MCF 10A (cell line): Measurements from ENCODE around the gene SLC1A6. TPM values are rescaled to one million over a fixed set of nuclear protein-coding genes. Genes with fewer than 3 reads are reported as not detected.

Experiments
- Bru-seq: library from RNA; stranded (reverse); fragments of 400-500 nt; gene quantifications from one replicate; lab custom pipeline; 2021; lab: Mats Ljungman, UMichigan
- BruChase-seq, 2 experiments: library from RNA; stranded (reverse); fragments of 400-500 nt; gene quantifications; one replicate each; lab custom pipeline; 2021; lab: Mats Ljungman, UMichigan
- BruUV-seq: library from RNA; stranded (reverse); fragments of 400-500 nt; replicated peaks from 2 replicates; lab custom pipeline; 2021; lab: Mats Ljungman, UMichigan
- CTCF ChIA-PET: fragments of 300-600 bp; sonication (Branson Sonifier 250); formaldehyde crosslinking; extraction: SDS; loops from one replicate; lab custom pipeline; 2021; ENCODE audit warnings: antibody characterized with exemption, inconsistent platforms; lab: Yijun Ruan, JAX
- POLR2A ChIA-PET: fragments of 300-600, 350-650 bp; sonication (Branson Sonifier 250); formaldehyde crosslinking; extraction: SDS; loops from one replicate; lab custom pipeline; 2020; ENCODE audit warnings: antibody characterized with exemption, inconsistent platforms; lab: Yijun Ruan, JAX
- DNase-seq: peaks from one replicate; pipeline ENCODE4 v3.0.0-alpha.2; 2018; ENCODE audit not compliant: unreplicated experiment
- H3K27ac Mint-ChIP-seq: one replicate; pipeline ENCODE4 v1.8.0; 2022; ENCODE audit warnings: mild to moderate bottlenecking, low read depth, mixed read lengths; ENCODE audit not compliant: unreplicated experiment
- H3K27me3 Mint-ChIP-seq: one replicate; pipeline ENCODE4 v1.8.0; 2022; ENCODE audit warnings: mixed read lengths; ENCODE audit not compliant: insufficient read depth, unreplicated experiment
- H3K36me3 Mint-ChIP-seq: one replicate; pipeline ENCODE4 v1.8.0; 2022; ENCODE audit warnings: mild to moderate bottlenecking, moderate library complexity, mixed read lengths; ENCODE audit not compliant: insufficient read depth, unreplicated experiment
- H3K4me1 Mint-ChIP-seq: one replicate; pipeline ENCODE4 v1.8.0; 2022; ENCODE audit warnings: mixed read lengths; ENCODE audit not compliant: insufficient read depth, unreplicated experiment
- H3K4me3 Mint-ChIP-seq: one replicate; pipeline ENCODE4 v1.8.0; 2022; ENCODE audit warnings: mild to moderate bottlenecking, moderate library complexity, mixed read lengths; ENCODE audit not compliant: unreplicated experiment
- H3K9me3 Mint-ChIP-seq: one replicate; pipeline ENCODE4 v1.8.0; 2022; ENCODE audit warnings: mixed read lengths; ENCODE audit not compliant: unreplicated experiment
- CTCF ChIP-seq: fragments of 200-600 bp; IDR thresholded peaks from one replicate; pipeline ENCODE4 v1.8.0; 2022; ENCODE audit warnings: antibody characterized with exemption, mild to moderate bottlenecking; ENCODE audit not compliant: unreplicated experiment
- intact Hi-C: fragments of 100-400 bp; cut with micrococcal nuclease; formaldehyde crosslinking; loops from 2 replicates; pipeline ENCODE4 v1.14.1; 2022
- long read RNA-seq: library from polyadenylated mRNA; stranded (forward); transcript quantifications from one replicate; pipeline ENCODE4 v2.0.0, GENCODE V29; 2022
- total RNA-seq: library from RNA; stranded (reverse); gene quantifications from 2 replicates; pipeline ENCODE4 v1.2.3, GENCODE V29; 2022

Gene SLC1A6
- not detected in 2 replicates for total RNA-seq
- Bru-seq, nascent RNA, result percentile 2 among the genes with signal in this experiment
- BruChase-seq, experiment 1, labeled RNA remaining after a 6-hour chase, result percentile 26 among the genes with signal in this experiment
- BruChase-seq, experiment 2, labeled RNA remaining after a 2-hour chase, result percentile 2 among the genes with signal in this experiment
- long read RNA-seq, result 0 reads

- no peak for TF ChIP-seq CTCF
- intact Hi-C loops, result no loop called here
Observed at GRCh38 chr19:14979476-14980255, at the start of gene SLC1A6. Gene SLC1A6 (minus strand): TSS chr19:14979864. CDS start chr19:14972910, 6,954 bp downstream.

GRCh38 chr19:15028490-15028889 lies 48.8 kb upstream of the SLC1A6 start:
- Mint-ChIP-seq H3K36me3 (no peaks in the 10 kb centered on the region), H3K4me1 (no peaks in the 10 kb centered on the region), H3K4me3 (no peak overlapping the region), H3K27ac (no peak overlapping the region), H3K9me3 (no peaks in the 10 kb centered on the region), H3K27me3 (no peaks in the 10 kb centered on the region)
- BruUV-seq, result no TSS peak
- intact Hi-C loops, result loop anchor here (5.0 kb wide), 1 partner anchor 456 kb away; the partner anchor contains the start of gene NDUFB7
- CTCF ChIA-PET, result interaction anchor here (0.6 to 1.1 kb wide), 2 partner anchors 12 to 252 kb away, joined by 4 read pairs; no protein-coding TSS in a partner anchor
- TF ChIP-seq CTCF, result no peak
- DNase-seq, result no peak
- POLR2A ChIA-PET, result no interaction called here

More at GRCh38 chr19:14979476-14980255, at the start of gene SLC1A6:
- no peaks in the 10 kb centered on the region for H3K9me3 Mint-ChIP-seq
- H3K4me1 Mint-ChIP-seq, result no peaks in the 10 kb centered on the region
- POLR2A ChIA-PET, result no interaction called here
- no peak for DNase-seq
- H3K27me3 Mint-ChIP-seq, result peaks cover 18% of the 10 kb centered on the region
- CTCF ChIA-PET, result no interaction called here
- H3K36me3 Mint-ChIP-seq, result no peaks in the 10 kb centered on the region
- no TSS peak for BruUV-seq
- H3K27ac Mint-ChIP-seq, result no peak within 1 kb of the TSS
- no peak within 1 kb of the TSS for H3K4me3 Mint-ChIP-seq

- Mint-ChIP-seq H3K36me3 (no peaks in the 10 kb centered on the region), H3K27ac (no peak overlapping the region), H3K4me3 (no peak overlapping the region), H3K27me3 (no peaks in the 10 kb centered on the region), H3K4me1 (no peaks in the 10 kb centered on the region), H3K9me3 (no peaks in the 10 kb centered on the region)
- CTCF ChIA-PET, result interaction anchor here (0.6 to 1.5 kb wide), 7 partner anchors 10 to 1884 kb away, joined by 3 to 6 read pairs (median 3); no protein-coding TSS in a partner anchor
- DNase-seq, result peak; percentile 28
- intact Hi-C loops, result loop anchor here (5.0 kb wide), 1 partner anchor 453 kb away; the partner anchor contains the start of gene NDUFB7
- TF ChIP-seq CTCF, result peak; percentile 8
- POLR2A ChIA-PET, result interaction anchor here (0.6 to 1.6 kb wide), 2 partner anchors 13 to 135 kb away, joined by 3 to 6 read pairs; no protein-coding TSS in a partner anchor
- BruUV-seq, result no TSS peak
Observed at GRCh38 chr19:15025217-15025616, 45.6 kb upstream of the SLC1A6 start.

GRCh38 chr19:15022752-15023151 lies 43.1 kb upstream of the SLC1A6 start:
- H3K36me3 Mint-ChIP-seq, result no peaks in the 10 kb centered on the region
- intact Hi-C loops, result no loop called here
- H3K4me1 Mint-ChIP-seq, result no peaks in the 10 kb centered on the region
- ChIA-PET CTCF (interaction anchor here (0.6 to 0.7 kb wide), 3 partner anchors 105 to 1355 kb away, joined by 3 to 4 read pairs (median 3); no protein-coding TSS in a partner anchor), POLR2A (no interaction called here)
- no peak for TF ChIP-seq CTCF
- H3K27ac Mint-ChIP-seq, result no peak overlapping the region
- BruUV-seq, result no TSS peak
- H3K4me3 Mint-ChIP-seq, result no peak overlapping the region
- no peak for DNase-seq
- no peaks in the 10 kb centered on the region for H3K9me3 Mint-ChIP-seq
- no peaks in the 10 kb centered on the region for H3K27me3 Mint-ChIP-seq
